IMR-90 (cell line): ENCODE results near the gene DNMT1. TPM values are rescaled to one million over a fixed set of nuclear protein-coding genes. Genes with fewer than 3 reads are reported as not detected.
A peak's percentile ranks its signal among the peaks of the same experiment; 100 is the strongest.

Source experiments
- ATAC-seq: fragments of 200-7000 bp; cut with Tn5 transposase; 2 replicates; pipeline ENCODE4 v1.9.1; 2020; ENCODE audit warnings: low read depth, mild to moderate bottlenecking, moderate library complexity
- BruUV-seq: library from RNA; stranded (reverse); fragments of 400-500 nt; replicated peaks from 2 replicates; lab custom pipeline; 2021; lab: Mats Ljungman, UMichigan
- CTCF ChIA-PET: fragments of 300-600 bp; formaldehyde crosslinking; extraction: SDS; loops from one replicate; lab custom pipeline; 2021; ENCODE audit warnings: antibody characterized with exemption; lab: Yijun Ruan, JAX
- POLR2A ChIA-PET: fragments of 300-600 bp; sonication (Branson Sonifier 250); formaldehyde crosslinking; loops from one replicate; lab custom pipeline; 2022; ENCODE audit warnings: antibody characterized with exemption; ENCODE audit not compliant: unreplicated experiment; lab: Charles Lee
- DNase-seq: peaks from one replicate; pipeline ENCODE4 v3.0.0; 2013
- H2AFZ ChIP-seq: replicated peaks from 2 replicates; pipeline ENCODE3; 2013; ENCODE audit warnings: low read length, mild to moderate bottlenecking; ENCODE audit not compliant: poor library complexity
- H2AK5ac ChIP-seq: 2 replicates; pipeline ENCODE4 v1.6.1; 2013; ENCODE audit warnings: low read depth, low read length, inconsistent platforms
- H2AK9ac ChIP-seq: replicated peaks from 2 replicates; pipeline ENCODE3; 2013; ENCODE audit warnings: mild to moderate bottlenecking, low read depth, low read length, moderate library complexity; ENCODE audit not compliant: poor library complexity
- H2BK120ac ChIP-seq: 2 replicates; pipeline ENCODE4 v1.6.1; 2013; ENCODE audit warnings: low read depth, low read length, inconsistent platforms
- H2BK15ac ChIP-seq: 3 replicates; pipeline ENCODE4 v1.6.1; 2013; ENCODE audit warnings: low read depth, low read length, inconsistent platforms
- H2BK20ac ChIP-seq: 2 replicates; pipeline ENCODE4 v1.6.1; 2013; ENCODE audit warnings: low read depth, mild to moderate bottlenecking, inconsistent platforms, low read length, moderate library complexity
- H2BK5ac ChIP-seq: 2 replicates; pipeline ENCODE4 v1.6.1; 2013; ENCODE audit warnings: mild to moderate bottlenecking, low read depth, low read length, inconsistent platforms; ENCODE audit not compliant: poor library complexity, severe bottlenecking
- H3K14ac ChIP-seq: replicated peaks from 2 replicates; pipeline ENCODE4 v1.6.1; 2013; ENCODE audit warnings: low read depth, low read length, inconsistent platforms
- H3K18ac ChIP-seq: 2 replicates; pipeline ENCODE4 v1.6.1; 2013; ENCODE audit warnings: low read depth, low read length, control low read depth
- H3K23ac ChIP-seq: 2 replicates; pipeline ENCODE4 v1.6.1; 2013; ENCODE audit warnings: low read depth, low read length, inconsistent platforms
- H3K27ac ChIP-seq: 2 replicates; pipeline ENCODE4 v1.5.1; 2013; ENCODE audit warnings: mild to moderate bottlenecking, control low read depth, low read length; ENCODE audit not compliant: insufficient read depth
- H3K27me3 ChIP-seq: 2 replicates; pipeline ENCODE4 v1.6.1; 2013; ENCODE audit warnings: low read length; ENCODE audit not compliant: control insufficient read depth, insufficient read depth
- H3K36me3 ChIP-seq: 2 replicates; pipeline ENCODE4 v1.6.1; 2013; ENCODE audit warnings: low read length, mixed read lengths; ENCODE audit not compliant: control insufficient read depth, insufficient read depth
- H3K4ac ChIP-seq: 2 replicates; pipeline ENCODE4 v1.6.1; 2013; ENCODE audit warnings: low read depth, low read length, inconsistent platforms
- H3K4me1 ChIP-seq: 2 replicates; pipeline ENCODE4 v1.6.1; 2013; ENCODE audit warnings: low read length, mixed read lengths; ENCODE audit not compliant: control insufficient read depth, insufficient read depth
- H3K4me2 ChIP-seq: 2 replicates; pipeline ENCODE4 v1.6.1; 2013; ENCODE audit warnings: low read depth, mild to moderate bottlenecking, control low read depth, low read length, moderate library complexity
- H3K4me3 ChIP-seq: 2 replicates; pipeline ENCODE4 v1.5.1; 2013; ENCODE audit warnings: low read depth, mild to moderate bottlenecking, control low read depth, low read length, moderate library complexity; ENCODE audit not compliant: insufficient read depth
- H3K56ac ChIP-seq: 2 replicates; pipeline ENCODE4 v1.6.1; 2013; ENCODE audit warnings: low read length, inconsistent platforms; ENCODE audit not compliant: insufficient read depth; ENCODE audit errors: extremely low read depth
- H3K79me1 ChIP-seq, 2 experiments: 2 replicates each; pipeline ENCODE4 v1.6.1; 2013; ENCODE audit warnings: low read length in 2 of 2, inconsistent platforms in 1 of 2, low read depth in 1 of 2
- H3K9ac ChIP-seq: 2 replicates; pipeline ENCODE4 v1.6.1; 2013; ENCODE audit warnings: low read depth, low read length, control low read depth
- H3K9me1 ChIP-seq: 2 replicates; pipeline ENCODE4 v1.6.1; 2013; ENCODE audit warnings: low read length, inconsistent platforms; ENCODE audit not compliant: insufficient read depth
- H3K9me3 ChIP-seq: 2 replicates; pipeline ENCODE4 v1.6.1; 2013; ENCODE audit warnings: low read length; ENCODE audit not compliant: control insufficient read depth, insufficient read depth
- H4K20me1 ChIP-seq: 2 replicates; pipeline ENCODE4 v1.6.1; 2013; ENCODE audit warnings: low read length, inconsistent platforms; ENCODE audit not compliant: insufficient read depth
- H4K5ac ChIP-seq: 2 replicates; pipeline ENCODE4 v1.6.1; 2013; ENCODE audit warnings: mild to moderate bottlenecking, low read depth, low read length, control low read depth
- H4K8ac ChIP-seq, 2 experiments: 2 replicates each; pipeline ENCODE4 v1.6.1; 2013; ENCODE audit warnings: low read depth in 2 of 2, low read length in 2 of 2, control low read depth in 1 of 2, inconsistent platforms in 1 of 2
- H4K91ac ChIP-seq: 2 replicates; pipeline ENCODE4 v1.6.1; 2013; ENCODE audit warnings: low read depth, low read length, inconsistent platforms; ENCODE audit not compliant: insufficient read depth
- BHLHE40 ChIP-seq: fragments of 150-350 bp; IDR thresholded peaks from 2 replicates; pipeline ENCODE4 v1.6.1; 2016; ENCODE audit warnings: mild to moderate bottlenecking, low read depth, low read length
- CHD1 ChIP-seq: IDR thresholded peaks from 2 replicates; pipeline ENCODE4 v1.6.1; 2012; ENCODE audit warnings: low read depth, low read length, improper control_type of control experiment
- CTCF ChIP-seq: conservative IDR thresholded peaks from 2 replicates; pipeline ENCODE4 v1.5.1; 2012; ENCODE audit warnings: mild to moderate bottlenecking, low read depth, low read length, improper control_type of control experiment
- FOS ChIP-seq: fragments of 150-350 bp; IDR thresholded peaks from 2 replicates; pipeline ENCODE4 v1.6.1; 2016; ENCODE audit warnings: low read depth, low read length
- MAFK ChIP-seq: IDR thresholded peaks from 2 replicates; pipeline ENCODE4 v1.6.1; 2012; ENCODE audit warnings: low read depth, low read length, improper control_type of control experiment
- MAZ ChIP-seq: IDR thresholded peaks from 2 replicates; pipeline ENCODE4 v1.6.1; 2012; ENCODE audit warnings: low read depth, mild to moderate bottlenecking, low read length, improper control_type of control experiment, moderate library complexity, borderline replicate concordance
- MXI1 ChIP-seq: IDR thresholded peaks from 2 replicates; pipeline ENCODE4 v1.6.1; 2012; ENCODE audit warnings: low read depth, mild to moderate bottlenecking, low read length, moderate library complexity, borderline replicate concordance
- NFE2L2 ChIP-seq: fragments of 150-350 bp; IDR thresholded peaks from 2 replicates; pipeline ENCODE4 v1.6.1; 2016; ENCODE audit warnings: low read depth, mild to moderate bottlenecking, low read length
- POLR2A ChIP-seq: IDR thresholded peaks from 2 replicates; pipeline ENCODE4 v1.6.1; 2012; ENCODE audit warnings: mild to moderate bottlenecking, low read depth, low read length
- RAD21 ChIP-seq: IDR thresholded peaks from 2 replicates; pipeline ENCODE4 v1.6.1; 2012; ENCODE audit warnings: low read length, improper control_type of control experiment
- RCOR1 ChIP-seq: IDR thresholded peaks from 2 replicates; pipeline ENCODE4 v1.6.1; 2012; ENCODE audit warnings: mild to moderate bottlenecking, low read length, improper control_type of control experiment; ENCODE audit not compliant: insufficient replicate concordance
- RFX5 ChIP-seq: IDR thresholded peaks from 2 replicates; pipeline ENCODE4 v1.8.0; 2012; ENCODE audit warnings: low read depth, mild to moderate bottlenecking, low read length, moderate library complexity
- SMC3 ChIP-seq: fragments of 150-350 bp; IDR thresholded peaks from 2 replicates; pipeline ENCODE4 v1.6.1; 2016; ENCODE audit warnings: low read depth, mild to moderate bottlenecking, antibody characterized with exemption, low read length, moderate library complexity
- USF2 ChIP-seq: fragments of 150-350 bp; IDR thresholded peaks from 2 replicates; pipeline ENCODE4 v1.6.1; 2017; ENCODE audit warnings: mild to moderate bottlenecking, antibody characterized with exemption, low read length, low read depth
- WGBS, 2 experiments: methylation state at CpG; one replicate each; pipeline versions ENCODE4 v1.1.5 to v1.1.7; 2013; ENCODE audit warnings: missing lambda C conversion rate in 2 of 2; ENCODE audit not compliant: insufficient read length in 1 of 2; ENCODE audit errors: extremely low coverage in 2 of 2; 5-methylcytosine and 5-hydroxymethylcytosine counted together
- dilution Hi-C: fragments of 300-500 bp; cut with HindIII; formaldehyde crosslinking; loops from one replicate; pipeline ENCODE4 v1.14.3; 2018; ENCODE audit warnings: low sequenced_read_pairs; ENCODE audit not compliant: unreplicated experiment
- in situ Hi-C: fragments of 300-500 bp; cut with MboI; formaldehyde crosslinking; loops from 3 replicates; pipeline ENCODE4 v1.14.3; 2019; ENCODE audit warnings: low sequenced_read_pairs, inconsistent platforms, mixed read lengths
- intact Hi-C: fragments of 100-400 bp; cut with micrococcal nuclease; formaldehyde crosslinking; loops from 2 replicates; pipeline ENCODE4 v1.10.0; 2022
- polyA plus RNA-seq, 3 experiments: library from polyadenylated mRNA; depleted of rRNA; stranded (reverse); fragments of >200 nt; gene quantifications; 2 replicates each; pipeline ENCODE4 v1.2.3, GENCODE V29; 2012; ENCODE audit warnings: low replicate concordance in 1 of 3
- total RNA-seq: library from RNA; depleted of rRNA; stranded (reverse); fragments of >200 nt; gene quantifications from 2 replicates; pipeline ENCODE4 v1.2.3, GENCODE V29; 2012
- TF ChIP-seq, protein P1 (sequence below): fragments of 150-350 bp; IDR thresholded peaks from 2 replicates; pipeline ENCODE4 v1.6.1; 2016; ENCODE audit warnings: low read depth, mild to moderate bottlenecking, low read length, moderate library complexity, borderline replicate concordance

Gene DNMT1
- total and polyA plus RNA-seq, 2 of the 4 experiments (the other 2 are of a cell fraction), result 26.2 to 83.6 TPM

GRCh38 chr19:10113964-10114650, 80.6 kb downstream of the DNMT1 start:
- Histone ChIP-seq H4K91ac (no peak overlapping the region), H4K5ac (no peak overlapping the region), H2BK120ac (no peak overlapping the region), H3K27me3 (no peaks in the 10 kb centered on the region), H3K36me3 (peaks cover 66% of the 10 kb centered on the region), H3K9ac (no peak overlapping the region), H3K4me2 (no peak overlapping the region), H2AK9ac (peak overlapping the region; percentile 16), H3K9me1 (no peaks in the 10 kb centered on the region), H3K4me3 (no peak overlapping the region), H2AK5ac (no peak overlapping the region; the same call in 1 of the 2 replicates), H2BK20ac (no peak overlapping the region), H3K9me3 (no peaks in the 10 kb centered on the region), H3K4me1 (peaks cover 5% of the 10 kb centered on the region; the same call in 1 of the 2 replicates), H4K8ac (no peak overlapping the region), H4K20me1 (peaks cover 20% of the 10 kb centered on the region), H3K23ac (no peak overlapping the region), H2AFZ (no peak overlapping the region), H2BK15ac (no peak overlapping the region), H3K14ac (no peak overlapping the region), H2BK5ac (no peak overlapping the region), H3K79me1 (peaks cover 14 to 46% of the 10 kb centered on the region in 2 experiments), H3K18ac (no peak overlapping the region), H3K56ac (no peak overlapping the region), H3K27ac (no peak overlapping the region), H3K4ac (no peak overlapping the region)
- WGBS, 2 experiments, result 87% methylated on average over 25 of the region's 43 CpGs; no CpG with 5 or more reads in 1 of the 2 experiments
- no peak for DNase-seq
- BruUV-seq, result no TSS peak
- ATAC-seq, result peak; percentile 13
- intact Hi-C loops, result loop anchor here (1.0 kb wide), 1 partner anchor 183 kb away; no protein-coding TSS in a partner anchor
- dilution Hi-C loops, result no loop called here
- ChIA-PET POLR2A (interaction anchor here (0.5 kb wide), 1 partner anchor 10 kb away, joined by 3 read pairs; no protein-coding TSS in a partner anchor), CTCF (no interaction called here)
- in situ Hi-C loops, result no loop called here
- TF ChIP-seq RCOR1 (no peak), RFX5 (no peak), RAD21 (no peak), MAZ (no peak), USF2 (no peak), MAFK (no peak), FOS (no peak), CTCF (no peak), SMC3 (no peak), BHLHE40 (no peak), NFE2L2 (no peak), POLR2A (no peak; the same call in 1 of the 2 replicates), CHD1 (no peak), MXI1 (no peak)
- TF ChIP-seq, protein P1, sequence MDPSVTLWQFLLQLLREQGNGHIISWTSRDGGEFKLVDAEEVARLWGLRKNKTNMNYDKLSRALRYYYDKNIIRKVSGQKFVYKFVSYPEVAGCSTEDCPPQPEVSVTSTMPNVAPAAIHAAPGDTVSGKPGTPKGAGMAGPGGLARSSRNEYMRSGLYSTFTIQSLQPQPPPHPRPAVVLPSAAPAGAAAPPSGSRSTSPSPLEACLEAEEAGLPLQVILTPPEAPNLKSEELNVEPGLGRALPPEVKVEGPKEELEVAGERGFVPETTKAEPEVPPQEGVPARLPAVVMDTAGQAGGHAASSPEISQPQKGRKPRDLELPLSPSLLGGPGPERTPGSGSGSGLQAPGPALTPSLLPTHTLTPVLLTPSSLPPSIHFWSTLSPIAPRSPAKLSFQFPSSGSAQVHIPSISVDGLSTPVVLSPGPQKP, result no peak
